ENCODE results near the gene GFRA3.
"Not testable (repeated sequence)": the region's sequence is repeated elsewhere in the genome, so short reads cannot be mapped to it uniquely, and the experiment has no call there.

Gene GFRA3

GRCh38 chr5:138274189-138274853 lies at the start of gene GFRA3:
TSS of gene GFRA3 (minus strand) at chr5:138274621. CDS start at chr5:138274424, 197 bp downstream.
- no peak for DNase-seq (ENCODE audit: low spot score)

GRCh38 chr5:138318211-138318610 lies 43.8 kb upstream of the GFRA3 start:
- not testable (repeated sequence) for DNase-seq (ENCODE audit: low spot score)

GRCh38 chr5:138316355-138316754 lies 41.9 kb upstream of the GFRA3 start:
- no peak for DNase-seq (ENCODE audit: low spot score)

GRCh38 chr5:138315751-138316278 lies 41.4 kb upstream of the GFRA3 start:
- no peak for DNase-seq (ENCODE audit: low spot score)

GRCh38 chr5:138305797-138306196 lies 31.4 kb upstream of the GFRA3 start:
- DNase-seq (ENCODE audit: low spot score): no peak

- no peak for DNase-seq (ENCODE audit: low spot score)
These were observed 29.0 kb upstream of the GFRA3 start for GRCh38 chr5:138303372-138303771.

GRCh38 chr5:138289296-138289695 lies 14.9 kb upstream of the GFRA3 start:
- DNase-seq (ENCODE audit: low spot score): no peak

GRCh38 chr5:138287246-138287645 lies 12.8 kb upstream of the GFRA3 start:
- no peak for DNase-seq (ENCODE audit: low spot score)

GRCh38 chr5:138282920-138283742 lies 8.7 kb upstream of the GFRA3 start:
- DNase-seq (ENCODE audit: low spot score): no peak

- no peak for DNase-seq (ENCODE audit: low spot score)
These were observed 6.5 kb upstream of the GFRA3 start for GRCh38 chr5:138280915-138281314.

GRCh38 chr5:138276402-138277054 lies 2.1 kb upstream of the GFRA3 start:
- no peak for DNase-seq (ENCODE audit: low spot score)

GRCh38 chr5:138275895-138276294 lies 1.5 kb upstream of the GFRA3 start:
- no peak for DNase-seq (ENCODE audit: low spot score)

- DNase-seq (ENCODE audit: low spot score): no peak
These were observed 960 bp upstream of the GFRA3 start for GRCh38 chr5:138275379-138275782.

GRCh38 chr5:138273834-138274188 lies 610 bp downstream of the GFRA3 start:
- DNase-seq (ENCODE audit: low spot score): no peak

- DNase-seq (ENCODE audit: low spot score): no peak
These were observed 1.7 kb downstream of the GFRA3 start for GRCh38 chr5:138272681-138273080.

GRCh38 chr5:138271281-138271680 lies 3.1 kb downstream of the GFRA3 start:
- no peak for DNase-seq (ENCODE audit: low spot score)

GRCh38 chr5:138264183-138264582 lies 10.2 kb downstream of the GFRA3 start:
- DNase-seq (ENCODE audit: low spot score): no peak

GRCh38 chr5:138263581-138263980 lies 10.8 kb downstream of the GFRA3 start:
- DNase-seq (ENCODE audit: low spot score): no peak

- DNase-seq (ENCODE audit: low spot score): no peak
These were observed 15.6 kb downstream of the GFRA3 start for GRCh38 chr5:138258704-138259292.

- no peak for DNase-seq (ENCODE audit: low spot score)
These were observed 16.8 kb downstream of the GFRA3 start for GRCh38 chr5:138257583-138257982.

GRCh38 chr5:138252944-138253343 lies 21.5 kb downstream of the GFRA3 start:
- DNase-seq (ENCODE audit: low spot score): no peak

- DNase-seq (ENCODE audit: low spot score): not testable (repeated sequence)
These were observed 26.6 kb downstream of the GFRA3 start for GRCh38 chr5:138247800-138248199.

Measured in CD4-positive, alpha-beta T cell treated with Interleukin-2 at 100 ng/mL for 4 hours (primary cell).